ENCODE measurements around the gene TPRA1. TPM values are rescaled to one million over a fixed set of nuclear protein-coding genes. Genes with fewer than 3 reads are reported as not detected.

TPRA1 gene
- total RNA-seq, 1 experiment from 2014 or later, result 24.2 TPM

DNA sequence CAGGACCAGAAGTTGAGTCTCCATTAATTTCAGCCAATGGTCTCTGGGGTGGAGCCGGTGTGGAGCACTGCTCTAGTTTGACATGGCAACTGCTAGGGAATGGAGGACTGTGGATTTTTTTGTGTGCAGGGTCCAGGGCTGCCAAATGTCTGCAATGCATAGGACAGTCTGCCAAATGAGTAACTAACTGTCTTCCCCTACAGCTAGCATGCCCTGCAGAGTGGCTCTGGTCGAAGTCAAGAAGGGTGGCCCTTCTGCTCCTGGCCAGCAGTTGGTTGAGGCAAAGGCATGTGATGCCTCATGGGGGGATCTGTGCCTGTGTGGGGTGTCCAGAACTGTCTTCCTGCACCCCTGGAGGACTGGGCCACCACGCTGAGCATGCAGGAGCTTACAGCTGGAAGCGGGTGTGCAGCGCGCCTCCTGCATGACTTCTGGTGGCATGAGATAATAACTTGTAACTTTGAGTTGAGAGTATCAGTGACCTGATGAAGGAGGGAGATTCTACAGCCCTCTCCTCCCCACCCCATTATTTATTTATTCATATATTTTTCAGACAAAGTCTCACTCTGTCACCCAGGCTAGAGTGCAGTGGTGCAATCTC is 4.6 kb downstream of the TPRA1 start:
- no peak for DNase-seq (ENCODE audit: low spot score)
- POLR2A ChIA-PET, result no interaction called here
- H3K36me3 Mint-ChIP-seq, result 0 out of 2 replicates have a peak, but pooled peaks cover 2% of the 10 kb centered on the region

More for the DNA sequence above, 4.6 kb downstream of the TPRA1 start:
- Mint-ChIP-seq H3K27me3 (ENCODE audit: low read depth) (peaks cover 3% of the 10 kb centered on the region), H3K4me1 (peaks cover 10% of the 10 kb centered on the region), H3K27ac (no peak overlapping the region), H3K4me3 (no peak overlapping the region), H3K9me3 (no peaks in the 10 kb centered on the region)
- no peak for ATAC-seq
- CTCF ChIA-PET, result interaction anchor here (7.1 kb wide), 1 partner anchor 11 kb away, joined by 72 read pairs; no protein-coding TSS in a partner anchor
- TF ChIP-seq, protein P1, sequence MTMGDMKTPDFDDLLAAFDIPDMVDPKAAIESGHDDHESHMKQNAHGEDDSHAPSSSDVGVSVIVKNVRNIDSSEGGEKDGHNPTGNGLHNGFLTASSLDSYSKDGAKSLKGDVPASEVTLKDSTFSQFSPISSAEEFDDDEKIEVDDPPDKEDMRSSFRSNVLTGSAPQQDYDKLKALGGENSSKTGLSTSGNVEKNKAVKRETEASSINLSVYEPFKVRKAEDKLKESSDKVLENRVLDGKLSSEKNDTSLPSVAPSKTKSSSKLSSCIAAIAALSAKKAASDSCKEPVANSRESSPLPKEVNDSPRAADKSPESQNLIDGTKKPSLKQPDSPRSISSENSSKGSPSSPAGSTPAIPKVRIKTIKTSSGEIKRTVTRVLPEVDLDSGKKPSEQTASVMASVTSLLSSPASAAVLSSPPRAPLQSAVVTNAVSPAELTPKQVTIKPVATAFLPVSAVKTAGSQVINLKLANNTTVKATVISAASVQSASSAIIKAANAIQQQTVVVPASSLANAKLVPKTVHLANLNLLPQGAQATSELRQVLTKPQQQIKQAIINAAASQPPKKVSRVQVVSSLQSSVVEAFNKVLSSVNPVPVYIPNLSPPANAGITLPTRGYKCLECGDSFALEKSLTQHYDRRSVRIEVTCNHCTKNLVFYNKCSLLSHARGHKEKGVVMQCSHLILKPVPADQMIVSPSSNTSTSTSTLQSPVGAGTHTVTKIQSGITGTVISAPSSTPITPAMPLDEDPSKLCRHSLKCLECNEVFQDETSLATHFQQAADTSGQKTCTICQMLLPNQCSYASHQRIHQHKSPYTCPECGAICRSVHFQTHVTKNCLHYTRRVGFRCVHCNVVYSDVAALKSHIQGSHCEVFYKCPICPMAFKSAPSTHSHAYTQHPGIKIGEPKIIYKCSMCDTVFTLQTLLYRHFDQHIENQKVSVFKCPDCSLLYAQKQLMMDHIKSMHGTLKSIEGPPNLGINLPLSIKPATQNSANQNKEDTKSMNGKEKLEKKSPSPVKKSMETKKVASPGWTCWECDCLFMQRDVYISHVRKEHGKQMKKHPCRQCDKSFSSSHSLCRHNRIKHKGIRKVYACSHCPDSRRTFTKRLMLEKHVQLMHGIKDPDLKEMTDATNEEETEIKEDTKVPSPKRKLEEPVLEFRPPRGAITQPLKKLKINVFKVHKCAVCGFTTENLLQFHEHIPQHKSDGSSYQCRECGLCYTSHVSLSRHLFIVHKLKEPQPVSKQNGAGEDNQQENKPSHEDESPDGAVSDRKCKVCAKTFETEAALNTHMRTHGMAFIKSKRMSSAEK (CRISPR knock-in tag; IDR thresholded peaks at IDR 0.05; ENCODE audit: borderline replicate concordance), result no peak
- TF ChIP-seq E2F4 (CRISPR knock-in tag; IDR thresholded peaks at IDR 0.05; ENCODE audit: borderline replicate concordance, low read depth), result no peak
- no peak for TF ChIP-seq E2F1 (CRISPR knock-in tag; IDR thresholded peaks at IDR 0.05)
- no peak for TF ChIP-seq ATF2 (CRISPR knock-in tag; IDR thresholded peaks at IDR 0.05; ENCODE audit: borderline replicate concordance, low read depth)
- TF ChIP-seq, protein P2, sequence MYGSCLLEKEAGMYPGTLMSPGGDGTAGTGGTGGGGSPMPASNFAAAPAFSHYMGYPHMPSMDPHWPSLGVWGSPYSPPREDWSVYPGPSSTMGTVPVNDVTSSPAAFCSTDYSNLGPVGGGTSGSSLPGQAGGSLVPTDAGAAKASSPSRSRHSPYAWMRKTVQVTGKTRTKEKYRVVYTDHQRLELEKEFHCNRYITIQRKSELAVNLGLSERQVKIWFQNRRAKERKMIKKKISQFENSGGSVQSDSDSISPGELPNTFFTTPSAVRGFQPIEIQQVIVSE (CRISPR knock-in tag; IDR thresholded peaks at IDR 0.05; ENCODE audit: borderline replicate concordance), result no peak
- no peak for TF ChIP-seq OVOL2 (CRISPR knock-in tag; IDR thresholded peaks at IDR 0.05; ENCODE audit: borderline replicate concordance)
- TF ChIP-seq GRHL2 (CRISPR knock-in tag; IDR thresholded peaks at IDR 0.05; ENCODE audit: insufficient replicate concordance, severe bottlenecking), result no peak
- no peak for TF ChIP-seq ELF4 (CRISPR knock-in tag; IDR thresholded peaks at IDR 0.05; ENCODE audit: low read depth)
- TF ChIP-seq NR3C1 (CRISPR knock-in tag; conservative IDR thresholded peaks at IDR 0.05; ENCODE audit: low read depth), result no peak
- TF ChIP-seq STAT6 (CRISPR knock-in tag; conservative IDR thresholded peaks at IDR 0.05; ENCODE audit: low read depth), result no peak
- TF ChIP-seq, protein P3, sequence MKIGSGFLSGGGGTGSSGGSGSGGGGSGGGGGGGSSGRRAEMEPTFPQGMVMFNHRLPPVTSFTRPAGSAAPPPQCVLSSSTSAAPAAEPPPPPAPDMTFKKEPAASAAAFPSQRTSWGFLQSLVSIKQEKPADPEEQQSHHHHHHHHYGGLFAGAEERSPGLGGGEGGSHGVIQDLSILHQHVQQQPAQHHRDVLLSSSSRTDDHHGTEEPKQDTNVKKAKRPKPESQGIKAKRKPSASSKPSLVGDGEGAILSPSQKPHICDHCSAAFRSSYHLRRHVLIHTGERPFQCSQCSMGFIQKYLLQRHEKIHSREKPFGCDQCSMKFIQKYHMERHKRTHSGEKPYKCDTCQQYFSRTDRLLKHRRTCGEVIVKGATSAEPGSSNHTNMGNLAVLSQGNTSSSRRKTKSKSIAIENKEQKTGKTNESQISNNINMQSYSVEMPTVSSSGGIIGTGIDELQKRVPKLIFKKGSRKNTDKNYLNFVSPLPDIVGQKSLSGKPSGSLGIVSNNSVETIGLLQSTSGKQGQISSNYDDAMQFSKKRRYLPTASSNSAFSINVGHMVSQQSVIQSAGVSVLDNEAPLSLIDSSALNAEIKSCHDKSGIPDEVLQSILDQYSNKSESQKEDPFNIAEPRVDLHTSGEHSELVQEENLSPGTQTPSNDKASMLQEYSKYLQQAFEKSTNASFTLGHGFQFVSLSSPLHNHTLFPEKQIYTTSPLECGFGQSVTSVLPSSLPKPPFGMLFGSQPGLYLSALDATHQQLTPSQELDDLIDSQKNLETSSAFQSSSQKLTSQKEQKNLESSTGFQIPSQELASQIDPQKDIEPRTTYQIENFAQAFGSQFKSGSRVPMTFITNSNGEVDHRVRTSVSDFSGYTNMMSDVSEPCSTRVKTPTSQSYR (CRISPR knock-in tag; IDR thresholded peaks at IDR 0.05), result no peak
- no peak for TF ChIP-seq JUN (CRISPR knock-in tag; IDR thresholded peaks at IDR 0.05)
- TF ChIP-seq, protein P4, sequence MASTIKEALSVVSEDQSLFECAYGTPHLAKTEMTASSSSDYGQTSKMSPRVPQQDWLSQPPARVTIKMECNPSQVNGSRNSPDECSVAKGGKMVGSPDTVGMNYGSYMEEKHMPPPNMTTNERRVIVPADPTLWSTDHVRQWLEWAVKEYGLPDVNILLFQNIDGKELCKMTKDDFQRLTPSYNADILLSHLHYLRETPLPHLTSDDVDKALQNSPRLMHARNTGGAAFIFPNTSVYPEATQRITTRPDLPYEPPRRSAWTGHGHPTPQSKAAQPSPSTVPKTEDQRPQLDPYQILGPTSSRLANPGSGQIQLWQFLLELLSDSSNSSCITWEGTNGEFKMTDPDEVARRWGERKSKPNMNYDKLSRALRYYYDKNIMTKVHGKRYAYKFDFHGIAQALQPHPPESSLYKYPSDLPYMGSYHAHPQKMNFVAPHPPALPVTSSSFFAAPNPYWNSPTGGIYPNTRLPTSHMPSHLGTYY (CRISPR knock-in tag; IDR thresholded peaks at IDR 0.05), result no peak
- no peak for TF ChIP-seq NR2C2 (CRISPR knock-in tag; IDR thresholded peaks at IDR 0.05)
- TF ChIP-seq TCF7 (CRISPR knock-in tag; IDR thresholded peaks at IDR 0.05; ENCODE audit: low read depth), result no peak
- TF ChIP-seq CREM (CRISPR knock-in tag; IDR thresholded peaks at IDR 0.05), result no peak
- TF ChIP-seq, protein P5, sequence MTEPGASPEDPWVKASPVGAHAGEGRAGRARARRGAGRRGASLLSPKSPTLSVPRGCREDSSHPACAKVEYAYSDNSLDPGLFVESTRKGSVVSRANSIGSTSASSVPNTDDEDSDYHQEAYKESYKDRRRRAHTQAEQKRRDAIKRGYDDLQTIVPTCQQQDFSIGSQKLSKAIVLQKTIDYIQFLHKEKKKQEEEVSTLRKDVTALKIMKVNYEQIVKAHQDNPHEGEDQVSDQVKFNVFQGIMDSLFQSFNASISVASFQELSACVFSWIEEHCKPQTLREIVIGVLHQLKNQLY (CRISPR knock-in tag; IDR thresholded peaks at IDR 0.05), result no peak
- TF ChIP-seq ZNF219 (CRISPR knock-in tag; IDR thresholded peaks at IDR 0.05; ENCODE audit: borderline replicate concordance), result no peak
- no peak for TF ChIP-seq IRF2 (CRISPR knock-in tag; IDR thresholded peaks at IDR 0.05; ENCODE audit: borderline replicate concordance, low read depth)
